GM19372 (cell line): ENCODE results near the gene ITPK1.
"Not testable (repeated sequence)": the region's sequence is repeated elsewhere in the genome, so short reads cannot be mapped to it uniquely, and the experiment has no call there.

Source experiments
- ATAC-seq: cut with Tn5 transposase; IDR thresholded peaks from one replicate; pipeline ENCODE4 v1.9.1; 2021; ENCODE audit warnings: mild to moderate bottlenecking, low read depth, moderate library complexity; ENCODE audit not compliant: unreplicated experiment

Gene ITPK1

GRCh38 chr14:93132472-93133065, 16.8 kb upstream of the ITPK1 start:
- ATAC-seq: no peak

GRCh38 chr14:93131257-93131820, 15.6 kb upstream of the ITPK1 start:
- ATAC-seq: not testable (repeated sequence)

- ATAC-seq: no peak
Observed at GRCh38 chr14:93128725-93129459, 13.2 kb upstream of the ITPK1 start.

GRCh38 chr14:93126111-93126510, 10.4 kb upstream of the ITPK1 start:
- no peak for ATAC-seq

- ATAC-seq: no peak
Observed at GRCh38 chr14:93122826-93123225, 7.1 kb upstream of the ITPK1 start.

GRCh38 chr14:93121030-93121834, 5.5 kb upstream of the ITPK1 start:
- ATAC-seq: no peak

GRCh38 chr14:93120517-93120916, 4.8 kb upstream of the ITPK1 start:
- ATAC-seq: no peak

- ATAC-seq: no peak
Observed at GRCh38 chr14:93116676-93117200, 1.0 kb upstream of the ITPK1 start.

- peak; percentile 77 for ATAC-seq
Observed at GRCh38 chr14:93115069-93115820, 480 bp downstream of the ITPK1 start.

- ATAC-seq: no peak
Observed at GRCh38 chr14:93114713-93115068, 1.0 kb downstream of the ITPK1 start.

- no peak for ATAC-seq
Observed at GRCh38 chr14:93114068-93114710, 1.5 kb downstream of the ITPK1 start.

- ATAC-seq: no peak
Observed at GRCh38 chr14:93113678-93114067, 2.1 kb downstream of the ITPK1 start.

GRCh38 chr14:93112891-93113677, 2.6 kb downstream of the ITPK1 start:
- ATAC-seq: no peak

GRCh38 chr14:93111541-93111940, 4.2 kb downstream of the ITPK1 start:
- ATAC-seq: not testable (repeated sequence)

- ATAC-seq: no peak
Observed at GRCh38 chr14:93110856-93111419, 4.8 kb downstream of the ITPK1 start.

- ATAC-seq: no peak
Observed at GRCh38 chr14:93109572-93110481, 5.9 kb downstream of the ITPK1 start.

- no peak for ATAC-seq
Observed at GRCh38 chr14:93108105-93108504, 7.6 kb downstream of the ITPK1 start.

GRCh38 chr14:93107453-93107852, 8.3 kb downstream of the ITPK1 start:
- ATAC-seq: no peak
